Right ventricle myocardium superior (tissue), 1 donor: ENCODE data around the gene AQP6. TPM values are rescaled to one million over a fixed set of nuclear protein-coding genes. Genes with fewer than 3 reads are reported as not detected.
"Not testable (repeated sequence)": the region's sequence is repeated elsewhere in the genome, so short reads cannot be mapped to it uniquely, and the experiment has no call there.

Experiments used
- ATAC-seq: fragments of 200-7000 bp; cut with Tn5 transposase; one replicate; pipeline ENCODE4 v1.9.1; 2020; ENCODE audit warnings: mild to moderate bottlenecking; ENCODE audit not compliant: poor library complexity
- DNase-seq: peaks from one replicate; pipeline ENCODE4 v3.0.0-alpha.2; 2020
- intact Hi-C: fragments of 100-400 bp; cut with DNase I; formaldehyde crosslinking; loops from one replicate; pipeline ENCODE4 v1.11.2; 2022
- total RNA-seq: library from RNA; stranded (reverse); fragmentation: NEBNext Ultra II Directional; extraction: Animal tissue kit (Norgen Biotek cat#: 25700); gene quantifications from one replicate; pipeline ENCODE4 v1.2.1, GENCODE V29; 2021
- donor health status: DM: no; HTN: yes; CAD: no; lungs with severe emphysema.

The AQP6 gene
- total RNA-seq, 1 donor from 2014 or later: not detected

DNA sequence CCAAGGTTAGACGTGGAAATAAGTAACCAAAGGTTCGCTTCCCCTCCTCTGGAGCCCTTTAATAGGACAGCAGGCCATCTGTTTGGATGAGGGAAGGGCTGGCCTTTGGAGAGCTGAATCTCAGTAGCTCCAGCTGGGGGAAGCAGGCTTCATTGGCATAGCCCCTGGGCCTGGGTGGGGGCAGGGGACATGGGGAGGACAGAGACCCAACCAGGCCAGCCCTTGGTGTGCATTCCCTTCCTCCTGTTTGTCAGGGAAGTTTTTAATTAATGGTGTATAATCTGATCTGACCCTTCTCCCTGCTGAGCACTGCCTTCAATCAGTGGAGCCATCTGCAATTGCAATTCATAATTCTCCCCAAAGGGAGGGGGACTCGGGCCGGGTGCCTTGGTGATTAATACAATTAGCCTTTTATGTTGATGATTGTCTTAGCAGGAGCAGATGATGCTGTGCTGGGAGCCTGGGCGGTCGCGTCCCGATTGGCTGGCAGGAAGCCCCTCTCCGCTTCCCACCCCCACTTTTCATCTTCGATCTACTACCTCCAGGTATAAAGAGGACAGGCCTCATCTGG is 6.4 kb downstream of the AQP6 start:
- DNase-seq (no peak), ATAC-seq (no peak)
- intact Hi-C loops: loop anchor here (10.0 kb wide), 1 partner anchor 204 kb away; no protein-coding TSS in a partner anchor

DNA sequence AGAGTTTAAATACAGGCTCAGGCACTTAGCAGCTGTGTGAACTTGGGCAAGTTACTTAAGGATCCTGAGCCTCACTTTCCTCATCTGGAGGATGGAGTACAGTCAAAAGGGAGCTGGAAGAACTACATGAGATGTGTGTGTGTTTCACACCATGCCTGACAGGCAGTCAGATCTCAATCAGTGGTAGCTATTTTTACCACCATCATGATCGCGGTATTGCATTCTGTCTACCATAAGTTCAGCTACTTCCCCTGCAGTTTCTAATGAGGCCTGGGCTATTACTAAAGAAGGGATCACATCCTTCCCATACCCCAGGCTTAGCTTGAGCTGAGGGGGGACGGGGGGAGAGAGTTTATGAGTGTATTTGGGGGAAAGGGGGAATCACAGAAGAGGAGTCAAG is 7.0 kb downstream of the AQP6 start:
- intact Hi-C loops: loop anchor here (10.0 kb wide), 1 partner anchor 205 kb away; no protein-coding TSS in a partner anchor
- ATAC-seq (no peak), DNase-seq (no peak)

DNA sequence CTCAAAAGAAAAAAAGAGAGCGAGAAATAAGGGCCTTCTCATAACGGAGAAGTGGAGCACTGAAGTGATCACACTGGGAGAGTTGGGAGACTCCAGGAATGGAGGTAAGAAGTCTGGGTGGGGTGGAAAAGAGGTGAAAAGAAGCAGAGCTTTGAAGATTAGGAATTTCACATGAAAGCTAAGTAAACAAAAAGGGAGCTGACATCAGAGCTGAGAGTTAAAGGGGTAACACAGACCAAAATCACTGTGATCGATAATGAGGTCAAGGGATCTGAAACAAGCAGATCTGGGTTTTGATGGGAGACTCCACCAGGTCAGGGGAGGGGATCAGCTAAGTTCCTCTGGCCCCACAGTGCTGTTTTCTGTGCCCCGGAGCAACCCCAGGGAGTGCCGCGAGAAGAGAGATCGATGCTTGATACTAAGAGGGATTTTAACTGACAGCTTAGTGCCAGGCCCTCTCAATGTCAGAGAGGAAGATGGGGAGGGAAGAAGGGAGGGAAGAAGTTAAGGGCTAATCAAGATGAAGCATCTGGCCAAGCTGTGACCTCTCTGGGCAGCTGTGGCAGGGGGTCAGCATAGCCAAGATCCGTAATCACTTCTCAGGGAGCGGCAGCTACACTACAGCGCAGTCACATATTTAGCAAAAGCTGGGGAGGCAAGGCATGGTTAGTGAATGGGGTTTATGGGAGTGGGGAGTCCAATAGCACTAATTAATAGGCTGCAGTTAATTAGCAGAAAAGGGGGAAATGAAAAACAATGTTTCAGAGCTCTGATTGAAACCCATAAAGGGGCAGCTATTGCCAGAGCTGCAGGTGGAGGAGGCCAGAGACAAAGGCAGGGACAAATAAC is 8.0 kb downstream of the AQP6 start:
- DNase-seq: no peak
- no peak for ATAC-seq
- intact Hi-C loops: no loop called here

DNA sequence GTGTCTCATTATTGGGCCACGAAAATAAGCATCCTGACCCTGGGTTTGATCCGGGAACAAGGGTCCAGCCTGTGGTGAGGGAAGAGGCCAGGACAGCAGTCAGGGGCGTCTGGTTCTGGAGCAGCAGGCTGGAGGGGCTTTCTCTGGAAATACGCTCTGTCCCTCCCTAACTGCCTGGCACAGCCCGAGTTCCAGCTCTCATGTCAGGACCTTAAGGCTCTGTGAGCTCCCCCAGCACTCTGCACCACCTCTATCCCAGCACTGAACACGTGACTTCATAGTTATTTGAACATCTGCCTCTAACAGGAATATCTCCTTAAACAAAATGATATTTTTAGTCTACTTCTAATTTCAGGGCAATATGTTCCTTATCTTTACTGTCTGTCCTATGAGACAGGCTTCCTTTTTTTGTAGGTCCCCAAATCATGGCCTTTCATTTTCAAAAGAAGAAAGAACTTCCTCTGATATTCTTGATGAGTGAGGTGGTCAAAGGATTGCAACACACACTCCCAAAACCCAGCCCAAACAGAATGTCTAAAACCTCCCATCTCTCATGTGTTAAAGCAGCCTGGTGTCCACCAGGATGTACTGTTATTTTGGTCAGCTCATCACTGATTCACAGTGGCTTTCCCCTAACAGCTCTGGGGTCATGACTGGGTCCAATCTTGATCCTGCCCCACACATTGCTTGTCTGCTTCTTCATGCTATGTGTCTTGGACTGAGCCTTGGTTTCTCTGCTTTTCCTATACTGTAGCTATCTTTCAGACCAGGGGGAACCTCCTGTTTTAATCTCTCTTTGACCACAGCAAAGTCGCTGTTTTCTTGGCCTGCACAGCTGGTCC is 9.7 kb downstream of the AQP6 start:
- no peak for DNase-seq
- no peak for ATAC-seq
- intact Hi-C loops: no loop called here

DNA sequence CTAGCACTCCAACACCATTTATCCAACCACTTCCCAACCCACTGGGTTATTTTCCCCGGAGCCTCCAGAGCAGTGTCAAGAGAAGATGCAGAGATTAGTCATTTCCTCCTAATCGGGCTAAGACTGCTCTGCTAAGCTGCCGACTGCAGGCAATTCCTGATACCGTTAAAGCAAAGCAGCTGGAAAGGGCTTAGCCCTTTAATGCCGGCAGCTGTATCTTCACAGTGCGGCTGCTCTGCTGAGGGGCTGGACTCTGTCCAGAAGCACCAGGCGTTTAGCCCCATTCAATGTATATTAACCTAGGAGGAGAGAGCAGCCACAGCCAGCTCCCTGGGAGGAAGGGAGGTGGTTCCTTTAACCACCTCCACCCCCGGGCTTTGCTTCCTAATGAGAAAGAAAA is 11.1 kb downstream of the AQP6 start:
- no peak for DNase-seq
- ATAC-seq: peak; percentile 62
- intact Hi-C loops: no loop called here

DNA sequence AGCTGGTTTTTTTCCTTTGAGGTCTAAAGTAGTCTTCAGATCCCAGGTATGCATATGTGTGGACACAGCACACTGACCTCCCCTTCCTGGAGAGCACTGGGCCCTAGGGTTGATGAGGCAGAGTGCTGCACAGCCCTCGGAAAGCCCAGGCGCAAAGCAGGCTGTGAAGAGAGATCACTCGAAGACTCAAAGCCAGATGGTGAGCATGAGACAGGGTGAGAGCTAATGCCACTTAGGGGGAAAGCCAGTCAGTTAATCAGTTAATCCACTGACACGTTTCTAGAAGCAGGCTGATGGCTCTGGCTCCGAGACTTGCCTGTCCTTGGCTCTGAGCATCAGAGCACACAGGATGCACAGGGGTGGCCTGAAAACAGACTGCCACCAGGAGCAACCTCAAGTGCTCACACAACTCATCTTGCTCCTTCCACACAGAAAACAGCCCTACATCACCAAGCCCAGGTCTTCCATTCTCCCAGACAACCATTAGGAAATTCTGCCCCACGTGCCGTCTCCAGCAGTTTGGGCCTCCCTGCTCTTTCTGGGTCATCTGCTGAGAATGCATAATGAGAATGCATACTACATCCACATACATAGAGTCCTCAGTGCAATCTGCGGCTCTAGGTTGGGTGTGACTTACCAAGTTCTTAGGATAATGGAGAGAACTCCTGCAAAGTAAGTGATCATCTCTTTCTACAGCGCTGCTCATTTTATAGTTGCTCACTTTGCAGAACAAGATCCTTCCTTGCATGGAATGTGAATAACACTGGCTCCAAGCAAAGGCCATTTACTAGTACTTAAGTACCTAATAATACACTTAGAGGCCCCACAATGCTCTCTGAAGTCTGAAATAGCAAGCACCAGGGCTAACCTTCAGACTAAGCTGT is 12.0 kb downstream of the AQP6 start:
- DNase-seq (no peak), ATAC-seq (no peak)
- intact Hi-C loops: no loop called here

DNA sequence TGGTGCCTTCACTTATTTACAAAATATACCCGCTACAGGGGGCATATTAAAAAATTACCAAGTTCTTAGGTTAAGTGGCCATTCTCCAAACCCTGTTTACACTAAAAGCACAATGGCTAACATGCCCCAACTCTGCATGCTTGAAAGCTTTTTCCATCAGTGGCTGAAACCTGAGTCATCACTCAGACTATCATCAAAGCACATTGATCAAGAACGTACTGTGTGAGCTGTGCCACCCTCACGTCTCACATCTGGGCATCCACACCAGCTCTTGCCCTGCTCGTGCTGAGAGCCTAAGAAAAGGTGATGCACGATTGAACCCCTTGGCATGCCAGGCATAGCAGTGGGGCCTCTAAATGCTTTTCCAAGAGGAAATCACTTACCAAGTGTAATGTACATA is 13.2 kb downstream of the AQP6 start:
- ATAC-seq (no peak), DNase-seq (no peak)
- intact Hi-C loops: no loop called here

DNA sequence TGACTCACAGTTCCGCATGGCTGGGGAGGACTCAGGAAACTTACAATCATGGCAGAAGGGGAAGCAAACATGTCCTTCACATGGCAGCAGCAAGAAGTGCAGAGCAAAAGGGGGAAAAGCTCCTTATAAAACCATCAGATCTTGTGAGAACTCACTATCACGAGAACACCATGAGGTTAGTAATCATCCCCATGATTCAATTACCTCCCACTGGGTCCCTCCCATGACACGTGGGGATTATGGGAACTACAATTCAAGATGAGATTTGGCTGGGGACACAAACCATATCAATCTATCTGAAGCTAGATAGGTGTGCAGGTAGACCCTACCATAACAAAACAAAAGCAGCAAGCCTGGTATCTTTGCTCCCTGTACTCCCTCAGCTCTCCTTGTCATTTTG is 13.7 kb downstream of the AQP6 start:
- DNase-seq, intact Hi-C loops, ATAC-seq: not testable (repeated sequence)

DNA sequence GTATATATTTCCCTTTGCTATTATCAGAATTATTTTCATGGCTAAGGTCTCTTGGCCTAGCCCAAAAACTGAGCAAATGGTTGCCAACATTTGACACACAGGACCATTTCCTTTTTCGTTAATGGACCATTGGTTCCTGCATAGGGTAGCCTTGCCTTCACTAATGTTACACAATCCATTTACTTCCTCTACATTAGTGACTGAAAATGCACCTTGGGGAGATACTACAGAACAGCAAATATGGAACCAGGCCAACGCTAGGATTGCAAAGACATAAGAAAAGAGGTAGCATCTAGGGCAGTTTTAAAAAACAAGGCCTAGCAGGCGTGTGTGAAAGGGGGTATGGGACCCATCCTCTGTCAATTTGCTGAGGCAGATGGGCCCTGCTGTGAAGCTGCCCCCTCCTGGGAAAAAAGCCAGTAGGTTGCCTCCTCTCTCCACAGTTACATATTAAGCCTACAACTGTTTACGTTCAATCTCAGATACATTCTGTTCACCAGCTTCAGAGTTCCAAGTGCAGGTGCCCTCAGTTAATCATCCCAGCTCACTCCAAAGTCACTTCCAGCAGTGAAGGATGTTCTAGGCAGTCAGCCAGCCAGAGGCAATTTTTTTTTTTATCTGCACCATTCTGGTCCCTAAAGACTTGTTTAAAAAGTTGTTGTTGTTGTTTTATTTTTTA is 15.0 kb downstream of the AQP6 start:
- no peak for DNase-seq
- intact Hi-C loops: no loop called here
- ATAC-seq: peak; percentile 57

DNA sequence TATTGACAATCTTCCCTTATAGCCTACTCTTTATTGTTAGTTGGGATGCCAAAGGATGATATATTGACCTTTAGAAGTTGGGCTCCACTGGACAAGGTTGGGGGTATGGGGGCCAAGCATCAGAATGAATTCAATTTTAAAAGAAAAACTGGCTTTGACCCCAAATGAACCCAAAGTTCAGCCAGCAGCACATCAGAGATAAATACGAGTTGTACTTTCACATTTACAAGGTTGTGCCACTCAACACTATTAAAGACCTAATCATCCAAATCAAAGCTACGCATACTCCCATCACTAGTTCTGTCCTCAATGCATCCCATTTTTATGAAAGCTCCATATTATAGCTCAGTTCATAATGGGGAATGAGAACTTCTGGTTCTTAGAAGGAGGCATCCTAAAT is 16.7 kb downstream of the AQP6 start:
- intact Hi-C loops: not testable (repeated sequence)

DNA sequence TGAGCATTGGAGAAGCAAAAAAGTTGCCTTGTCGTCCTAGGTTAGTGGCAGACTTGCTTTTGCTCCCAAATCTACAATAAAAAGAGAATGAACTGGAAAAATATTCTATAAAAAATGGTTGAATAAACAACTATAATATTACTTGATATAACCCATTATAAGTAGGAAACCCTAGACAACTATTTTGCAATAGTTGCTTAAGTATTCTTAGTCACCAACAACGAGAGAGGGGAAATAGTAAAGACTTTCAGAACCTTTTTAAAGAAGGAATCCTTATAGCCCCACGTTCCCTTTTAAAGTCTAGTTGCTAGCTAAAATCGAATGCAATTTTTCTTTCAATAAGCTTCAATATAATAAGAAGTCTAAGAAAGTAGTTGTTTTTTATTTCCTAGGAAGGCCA is 17.5 kb downstream of the AQP6 start:
- ATAC-seq: no peak
- no peak for DNase-seq
- intact Hi-C loops: no loop called here

More for the DNA sequence above, 16.7 kb downstream of the AQP6 start:
- not testable (repeated sequence) for ATAC-seq, DNase-seq

DNA sequence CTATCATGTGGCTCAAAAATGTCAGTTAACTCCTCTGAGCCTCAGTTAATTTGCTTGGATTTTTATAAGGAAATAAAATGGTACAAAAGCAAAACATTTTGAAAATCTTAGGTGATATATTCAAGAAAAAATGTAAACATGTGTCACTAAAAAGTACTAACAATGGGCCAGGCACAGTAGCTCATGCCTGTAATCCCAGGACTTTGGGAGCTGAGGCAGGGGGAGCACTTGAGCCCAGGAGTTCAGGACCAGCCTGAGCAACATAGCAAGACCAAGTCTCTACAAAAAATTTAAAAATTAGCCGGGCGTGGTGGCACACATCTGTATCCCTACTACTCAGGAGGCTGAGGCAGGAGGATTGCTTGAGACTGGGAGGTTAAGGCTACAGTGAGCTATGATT is 25.7 kb downstream of the AQP6 start:
- intact Hi-C loops: no loop called here
- DNase-seq (no peak), ATAC-seq (no peak)

DNA sequence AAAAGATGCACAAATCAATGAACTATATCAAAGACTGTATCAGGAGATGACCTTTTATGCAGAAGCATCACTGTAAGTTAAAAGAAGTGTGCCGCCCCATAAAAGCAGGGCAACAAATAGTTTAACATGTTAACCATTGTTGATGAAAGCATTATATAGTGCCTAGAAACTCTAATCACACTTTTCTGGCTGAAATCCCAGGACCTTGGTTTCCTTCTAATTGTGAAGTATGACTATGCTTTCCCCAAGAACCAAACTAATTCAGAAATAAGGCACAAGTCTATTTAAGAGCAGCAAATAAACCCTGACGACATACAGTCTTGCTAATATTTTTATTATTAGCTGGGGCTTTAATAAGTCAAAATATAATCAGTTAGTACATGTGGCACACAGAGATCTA is 30.8 kb downstream of the AQP6 start:
- intact Hi-C loops: no loop called here
- no peak for ATAC-seq
- DNase-seq: no peak

DNA sequence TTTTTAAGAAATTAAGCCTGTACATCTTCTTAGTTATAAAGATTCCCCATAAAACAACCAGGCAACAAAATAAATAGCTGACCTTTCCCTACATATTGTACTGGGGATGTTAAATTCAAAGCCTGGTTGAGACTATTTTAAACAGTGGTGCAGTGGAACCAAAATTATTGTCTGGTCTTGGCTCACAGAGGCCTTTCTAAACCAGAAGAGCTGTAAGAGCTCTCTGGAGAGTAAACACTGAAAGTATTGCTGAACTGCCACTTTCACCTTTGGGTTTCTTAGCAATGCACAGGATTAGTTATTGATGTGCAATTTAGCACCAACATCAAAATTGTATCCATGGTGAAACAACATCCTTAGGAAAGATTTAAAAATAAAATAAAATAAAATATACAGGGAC is 31.9 kb downstream of the AQP6 start:
- intact Hi-C loops: no loop called here
- ATAC-seq (no peak), DNase-seq (no peak)

DNA sequence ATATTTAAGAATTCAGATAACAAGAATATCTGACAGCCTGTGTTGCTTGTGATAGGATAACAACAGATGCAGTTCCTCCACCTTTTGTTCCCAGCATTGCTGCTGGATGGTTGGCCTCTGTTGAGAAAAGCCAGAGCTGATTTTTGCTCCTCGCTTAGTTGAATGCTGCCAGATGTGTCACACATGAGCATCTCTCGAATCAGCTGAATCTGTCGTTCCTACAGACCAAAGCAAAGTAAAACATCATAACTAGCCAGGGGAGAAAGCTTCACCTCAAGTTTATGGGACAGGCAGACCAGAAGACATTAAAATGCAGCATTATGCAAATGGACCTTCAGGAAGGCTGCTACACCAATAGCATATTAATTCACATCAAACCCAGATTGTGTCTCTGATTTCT is 32.4 kb downstream of the AQP6 start:
- intact Hi-C loops: no loop called here
- ATAC-seq (no peak), DNase-seq (no peak)

DNA sequence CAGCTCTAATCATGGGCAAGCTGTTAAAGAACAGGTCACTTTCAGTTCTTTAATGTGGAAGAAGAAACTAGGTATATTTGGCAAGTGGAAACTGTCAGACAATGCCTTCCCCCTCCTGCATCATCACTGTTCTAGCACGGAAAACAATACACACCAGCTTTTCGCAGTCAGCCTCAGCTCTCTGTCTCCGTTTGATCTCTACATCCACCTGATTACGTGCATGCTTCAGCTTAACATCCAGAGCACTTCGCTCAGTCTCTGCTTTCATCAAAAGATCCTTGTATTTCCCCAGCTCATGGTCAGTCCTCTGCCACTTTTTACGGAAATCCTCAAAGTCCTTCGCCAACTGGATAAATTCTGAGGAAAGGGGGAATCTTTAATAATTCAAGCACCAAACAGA is 33.5 kb downstream of the AQP6 start:
- intact Hi-C loops: no loop called here
- no peak for DNase-seq
- no peak for ATAC-seq

DNA sequence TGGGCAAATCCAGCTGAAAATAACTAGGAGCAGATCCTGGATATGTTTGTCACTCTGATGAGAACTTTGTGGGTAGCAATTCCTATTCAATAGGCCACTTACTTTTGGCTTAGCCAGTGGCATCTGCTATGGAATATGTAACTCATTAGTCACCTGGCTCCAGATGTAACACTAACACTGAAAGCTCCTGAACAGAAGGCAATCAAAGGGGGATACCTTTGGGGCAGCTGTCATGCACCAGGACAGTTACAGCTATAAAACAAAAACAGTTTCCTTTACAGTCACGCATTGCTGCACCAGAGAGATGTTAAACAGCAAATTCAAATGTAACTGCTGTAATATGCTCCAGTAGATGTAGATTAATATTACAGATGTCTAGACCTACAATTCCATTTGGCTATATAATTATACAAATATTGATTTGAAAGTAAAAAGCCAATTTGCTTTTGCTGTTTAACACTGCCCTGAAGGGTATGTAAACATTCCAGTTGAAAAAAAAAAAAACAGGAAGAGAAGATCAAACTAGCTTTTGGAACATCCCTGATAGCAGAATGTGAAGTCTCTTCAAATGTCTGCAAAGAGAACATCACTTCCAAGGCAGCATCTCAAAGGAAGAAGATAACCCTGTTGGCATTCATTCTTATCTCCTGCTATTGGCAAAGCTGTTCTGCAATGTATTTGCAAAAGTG is 34.2 kb downstream of the AQP6 start:
- ATAC-seq: no peak
- DNase-seq: no peak
- intact Hi-C loops: no loop called here
